NB4 (cell line): ENCODE data around the gene TUT1.
A peak's percentile ranks its signal among the peaks of the same experiment; 100 is the strongest.
"Not testable (repeated sequence)": the region's sequence is repeated elsewhere in the genome, so short reads cannot be mapped to it uniquely, and the experiment has no call there.

Experiments used
- DNase-seq: peaks from one replicate; pipeline ENCODE4 v3.0.0; 2010; ENCODE audit warnings: low read depth
- H3K4me3 ChIP-seq: one replicate; pipeline ENCODE4 v1.5.1; 2011; ENCODE audit warnings: mild to moderate bottlenecking, low read depth, low read length, moderate library complexity
- MYC ChIP-seq: IDR thresholded peaks from 2 replicates; pipeline ENCODE4 v1.6.1; 2011; ENCODE audit warnings: low read depth, low read length
- POLR2A ChIP-seq: IDR thresholded peaks from 2 replicates; pipeline ENCODE4 v1.6.1; 2011; ENCODE audit warnings: mild to moderate bottlenecking; ENCODE audit not compliant: insufficient read length; ENCODE audit errors: extremely low read depth
- TF ChIP-seq, protein P1 (sequence below): IDR thresholded peaks from 2 replicates; pipeline ENCODE4 v1.6.1; 2011; ENCODE audit warnings: low read depth, low read length
- TF ChIP-seq, protein P2 (sequence below): IDR thresholded peaks from one replicate; pipeline ENCODE4 v1.5.1; 2012; ENCODE audit warnings: low read depth, low read length

The TUT1 gene

DNA sequence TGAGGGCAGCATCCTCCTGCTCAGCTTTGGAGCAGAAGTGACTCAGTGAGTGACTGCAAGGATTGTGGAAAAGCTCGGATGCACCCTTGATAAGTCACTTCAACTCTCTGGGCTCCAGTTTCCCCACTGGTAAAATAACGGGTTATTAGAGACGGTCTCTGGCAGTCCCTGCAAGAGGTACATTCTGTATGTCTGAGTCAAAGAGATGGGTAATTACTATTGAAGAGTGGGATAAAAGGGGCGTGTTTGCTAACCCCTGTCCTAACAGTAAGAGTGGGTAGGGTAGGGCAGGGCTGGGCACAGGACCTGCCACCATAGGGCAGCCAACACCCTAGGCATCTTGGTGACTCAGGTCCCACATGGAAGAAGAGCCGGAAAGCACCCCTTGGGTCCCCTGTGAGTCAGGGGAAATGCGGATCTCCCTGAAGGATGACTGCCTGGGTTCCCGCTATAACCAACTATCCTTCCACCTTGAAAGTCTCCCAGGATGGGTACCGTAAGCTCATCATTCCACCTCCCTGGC lies 37.4 kb downstream of the TUT1 start:
- no peak overlapping the region for H3K4me3 ChIP-seq
- DNase-seq, result no peak

DNA sequence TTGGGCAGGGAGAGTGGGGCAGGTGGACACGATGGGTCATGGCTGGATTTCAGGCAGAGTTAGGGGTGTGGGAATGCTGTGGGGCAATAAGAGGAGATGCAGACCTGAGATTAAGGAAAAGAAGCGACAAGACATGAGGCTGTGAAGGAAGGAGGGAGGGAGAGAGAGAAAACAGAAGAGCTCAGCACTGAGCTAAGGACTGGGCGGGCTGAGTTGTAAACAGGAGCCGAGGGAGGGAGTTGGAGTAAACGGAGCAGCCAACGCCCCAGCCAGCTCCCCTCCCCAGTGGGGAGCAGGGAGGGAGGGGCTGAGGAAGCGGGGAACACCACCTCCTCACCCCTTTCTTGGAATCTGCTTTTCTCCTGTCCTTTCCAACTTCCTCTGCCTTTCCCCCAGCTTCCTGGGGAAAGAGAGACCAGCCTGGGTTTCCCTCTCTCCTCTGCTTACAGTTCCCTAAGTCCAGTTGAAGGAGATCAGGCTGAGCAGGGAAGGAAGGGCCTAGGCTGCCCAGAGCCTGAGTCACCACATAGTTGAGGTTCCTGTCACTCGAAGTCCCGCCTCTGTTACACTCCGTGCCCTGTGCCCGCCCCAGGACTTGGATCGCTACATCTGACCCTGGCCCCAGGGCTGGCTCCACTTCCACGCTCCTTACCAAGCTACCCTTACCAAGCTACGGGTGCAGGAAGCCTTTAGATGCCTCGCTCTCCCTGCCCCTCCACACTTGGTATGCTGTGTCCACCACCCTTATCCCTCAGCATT lies 38.1 kb downstream of the TUT1 start:
- DNase-seq, result peak; percentile 90
- peak overlapping the region; percentile 29 for H3K4me3 ChIP-seq
- no peak for TF ChIP-seq POLR2A
- TF ChIP-seq, protein P1, sequence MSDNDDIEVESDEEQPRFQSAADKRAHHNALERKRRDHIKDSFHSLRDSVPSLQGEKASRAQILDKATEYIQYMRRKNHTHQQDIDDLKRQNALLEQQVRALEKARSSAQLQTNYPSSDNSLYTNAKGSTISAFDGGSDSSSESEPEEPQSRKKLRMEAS, result 0 out of 2 replicates have a peak, but pooled peaks have one; percentile 9
- peak; percentile 51; the same call in 1 of the 2 replicates for TF ChIP-seq MYC
- TF ChIP-seq, protein P2, sequence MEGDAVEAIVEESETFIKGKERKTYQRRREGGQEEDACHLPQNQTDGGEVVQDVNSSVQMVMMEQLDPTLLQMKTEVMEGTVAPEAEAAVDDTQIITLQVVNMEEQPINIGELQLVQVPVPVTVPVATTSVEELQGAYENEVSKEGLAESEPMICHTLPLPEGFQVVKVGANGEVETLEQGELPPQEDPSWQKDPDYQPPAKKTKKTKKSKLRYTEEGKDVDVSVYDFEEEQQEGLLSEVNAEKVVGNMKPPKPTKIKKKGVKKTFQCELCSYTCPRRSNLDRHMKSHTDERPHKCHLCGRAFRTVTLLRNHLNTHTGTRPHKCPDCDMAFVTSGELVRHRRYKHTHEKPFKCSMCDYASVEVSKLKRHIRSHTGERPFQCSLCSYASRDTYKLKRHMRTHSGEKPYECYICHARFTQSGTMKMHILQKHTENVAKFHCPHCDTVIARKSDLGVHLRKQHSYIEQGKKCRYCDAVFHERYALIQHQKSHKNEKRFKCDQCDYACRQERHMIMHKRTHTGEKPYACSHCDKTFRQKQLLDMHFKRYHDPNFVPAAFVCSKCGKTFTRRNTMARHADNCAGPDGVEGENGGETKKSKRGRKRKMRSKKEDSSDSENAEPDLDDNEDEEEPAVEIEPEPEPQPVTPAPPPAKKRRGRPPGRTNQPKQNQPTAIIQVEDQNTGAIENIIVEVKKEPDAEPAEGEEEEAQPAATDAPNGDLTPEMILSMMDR, result no peak

More for the DNA sequence above, 37.4 kb downstream of the TUT1 start:
- no peak for TF ChIP-seq MYC
- TF ChIP-seq, protein P2, result no peak
- TF ChIP-seq, protein P1, result no peak

DNA sequence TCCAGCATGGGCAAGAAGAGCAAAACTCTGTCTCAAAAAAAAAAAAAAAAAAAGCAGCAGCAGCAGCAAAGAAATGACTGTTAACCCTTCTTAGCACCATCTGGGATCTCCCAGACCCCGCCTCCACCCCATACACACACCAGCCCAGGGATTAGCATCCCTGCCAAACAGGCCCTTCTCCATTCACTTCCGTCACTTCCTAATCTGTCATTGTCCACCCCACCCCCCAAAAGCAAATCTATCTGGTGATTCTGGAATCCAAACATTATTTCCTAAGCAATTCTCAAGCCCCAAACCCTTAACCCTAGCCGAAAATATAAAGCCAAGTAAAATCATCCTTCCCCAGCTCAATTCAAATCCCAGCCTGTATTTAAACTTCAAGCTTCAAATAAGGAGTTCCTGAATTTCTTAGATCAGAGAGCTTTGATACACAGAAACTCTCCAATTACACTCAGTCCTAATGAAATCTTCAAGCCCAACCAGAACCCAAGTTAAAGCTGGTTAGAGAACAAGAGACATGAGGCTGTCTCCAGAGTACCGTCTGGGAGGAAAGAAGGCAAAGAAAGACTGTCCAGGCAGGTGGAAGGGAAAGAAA lies 38.7 kb downstream of the TUT1 start:
- DNase-seq, result no peak
- H3K4me3 ChIP-seq, result peak overlapping the region; percentile 29

DNA sequence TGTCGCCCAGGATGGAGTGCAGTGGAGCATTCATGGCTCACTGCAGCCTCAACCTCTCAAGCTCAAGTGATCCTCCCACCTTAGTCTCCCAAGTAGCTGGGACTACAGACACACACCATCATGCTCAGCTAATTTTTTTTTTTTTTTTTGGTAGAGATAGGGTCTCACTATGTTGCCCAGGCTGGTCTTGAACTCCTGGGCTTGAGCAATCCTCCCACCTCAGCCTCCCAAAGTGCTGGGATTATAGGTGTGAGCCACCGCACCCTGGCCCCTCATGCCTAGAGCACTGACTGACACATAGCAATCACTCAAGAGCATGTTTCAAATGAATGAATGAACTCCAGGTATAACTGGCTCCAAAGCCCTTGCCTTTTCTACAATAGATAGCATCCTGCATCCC lies 40.8 kb downstream of the TUT1 start:
- DNase-seq, H3K4me3 ChIP-seq: not testable (repeated sequence)

More for the DNA sequence above, 38.7 kb downstream of the TUT1 start:
- TF ChIP-seq, protein P1, result no peak
- TF ChIP-seq MYC, result no peak
- TF ChIP-seq, protein P2, result no peak
- TF ChIP-seq POLR2A, result no peak

DNA sequence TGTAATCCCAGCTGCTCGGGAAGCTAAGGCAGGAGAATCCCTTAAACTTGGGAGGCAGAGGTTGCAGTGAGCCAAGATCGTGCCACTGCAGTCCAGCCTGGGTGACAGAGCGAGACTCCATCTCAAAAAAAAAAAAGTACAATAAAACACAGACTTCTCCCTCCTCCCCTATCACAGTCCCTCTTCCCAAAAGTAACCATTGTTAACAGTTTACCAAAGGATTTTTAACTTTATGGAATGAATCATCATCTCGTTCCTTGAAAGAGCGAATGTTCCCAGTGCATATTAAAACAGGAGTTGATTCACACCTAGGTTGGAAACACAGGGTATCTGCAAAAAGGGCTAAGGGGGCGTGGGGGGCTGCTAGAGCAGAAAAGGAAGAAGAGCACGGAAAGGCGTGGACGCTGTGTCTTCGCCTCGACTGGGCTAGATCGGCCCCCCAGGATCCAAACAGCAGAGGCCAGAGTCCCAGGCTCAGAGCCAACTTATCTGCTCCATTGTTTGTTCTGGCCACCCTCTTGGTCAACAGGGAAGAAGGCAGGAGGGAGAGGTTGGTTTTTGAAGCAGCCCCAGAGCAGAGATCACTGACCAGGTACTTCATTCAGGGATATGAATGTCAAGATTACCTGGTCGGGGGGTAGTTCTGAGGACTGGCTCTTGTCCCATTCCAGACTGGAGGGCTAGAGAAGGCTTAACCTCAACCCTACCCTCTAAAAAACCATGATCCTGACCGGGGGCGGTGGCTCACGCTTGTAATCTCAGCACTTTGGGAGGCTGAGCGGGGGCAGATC lies 42.6 kb downstream of the TUT1 start:
- TF ChIP-seq, protein P2, result no peak
- TF ChIP-seq POLR2A, result no peak
- TF ChIP-seq, protein P1, result no peak
- no peak for TF ChIP-seq MYC
- no peak for DNase-seq
- H3K4me3 ChIP-seq, result no peak overlapping the region
